SH-SY5Y (cell line): ENCODE data around the gene DLK1.

ENCODE experiments used
- GATA2 ChIP-seq: IDR thresholded peaks from 2 replicates; pipeline ENCODE4 v1.6.1; 2011; ENCODE audit warnings: mild to moderate bottlenecking, low read depth, low read length
- GATA3 ChIP-seq: IDR thresholded peaks from 2 replicates; pipeline ENCODE4 v1.6.1; 2011; ENCODE audit warnings: low read depth, mild to moderate bottlenecking, low read length, moderate library complexity

DNA sequence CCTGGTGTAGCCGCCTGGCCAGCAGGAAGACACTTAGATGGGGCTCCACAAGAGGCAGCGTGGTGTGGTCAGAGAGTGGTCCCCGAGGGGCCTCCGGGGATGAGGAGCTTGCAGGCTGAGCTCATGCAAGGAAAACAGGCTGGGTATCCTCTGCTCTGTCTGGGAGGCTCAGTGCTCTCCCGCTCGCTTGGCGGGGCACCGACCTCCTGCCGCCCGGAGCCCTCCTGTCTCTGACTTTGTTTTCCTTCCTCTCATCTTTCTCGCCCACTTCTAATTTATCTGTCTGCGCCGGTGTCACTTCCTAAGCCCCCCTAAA is 31.3 kb upstream of the DLK1 start:
- TF ChIP-seq GATA3 (no peak), GATA2 (no peak)
